ENCODE measurements around the gene SYNPO2. TPM values are rescaled to one million over a fixed set of nuclear protein-coding genes. Genes with fewer than 3 reads are reported as not detected.
A peak's percentile ranks its signal among the peaks of the same experiment; 100 is the strongest.

The SYNPO2 gene
- total RNA-seq, 1 experiment from 2014 or later: 0.28 TPM

GRCh38 chr4:118842055-118842454, 46.6 kb upstream of the SYNPO2 start:
- DNase-seq (ENCODE audit: low read depth, low spot score) (no peak), ATAC-seq (peak; percentile 48)
- ChIA-PET POLR2A (no interaction called here), CTCF (no interaction called here)
- H3K27ac ChIP-seq (ENCODE audit: low read length): no peak overlapping the region
- no peak overlapping the region for H3K4me3 ChIP-seq (ENCODE audit: low read depth in 2 of 2, low read length in 2 of 2)
- intact Hi-C loops (cut with micrococcal nuclease; ENCODE audit: unreplicated experiment) (no loop called here), in situ Hi-C loops (cut with HindIII; ENCODE audit: low pct_unique_long_range_greater_than_20kb, low sequenced_read_pairs) (no loop called here)
- no peaks in the 10 kb centered on the region for H3K36me3 ChIP-seq (ENCODE audit: control insufficient read depth, insufficient read depth, low read length)
- no TSS peak for BruUV-seq (replicated peaks)
- H3K27me3 ChIP-seq (ENCODE audit: control insufficient read depth, insufficient read depth, low read length): no peaks in the 10 kb centered on the region
- no peak for TF ChIP-seq SIN3A (IDR thresholded peaks at IDR 0.05; ENCODE audit: borderline replicate concordance, insufficient read depth, low read depth, low read length)
- TF ChIP-seq POLR2AphosphoS5 (IDR thresholded peaks at IDR 0.05; ENCODE audit: low read depth, low read length): no peak
- TF ChIP-seq TCF7L2 (IDR thresholded peaks at IDR 0.05; ENCODE audit: low read depth, low read length): no peak
- TF ChIP-seq CTCF (IDR thresholded peaks at IDR 0.05): no peak
- TF ChIP-seq REST (IDR thresholded peaks at IDR 0.05; ENCODE audit: insufficient read depth in 1 of 2, low read depth in 2 of 2, low read length in 1 of 2): no peak
- H3K9me3 ChIP-seq (ENCODE audit: control insufficient read depth, insufficient read depth, low read depth, low read length): no peaks in the 10 kb centered on the region
- no peaks in the 10 kb centered on the region for H3K4me1 ChIP-seq (ENCODE audit: control insufficient read depth, insufficient read depth, low read length)

GRCh38 chr4:118843237-118843636, 45.4 kb upstream of the SYNPO2 start:
- TF ChIP-seq CTCF (IDR thresholded peaks at IDR 0.05): no peak
- TF ChIP-seq REST (IDR thresholded peaks at IDR 0.05; ENCODE audit: insufficient read depth in 1 of 2, low read depth in 2 of 2, low read length in 1 of 2): no peak
- TF ChIP-seq POLR2AphosphoS5 (IDR thresholded peaks at IDR 0.05; ENCODE audit: low read depth, low read length): no peak
- no peak for TF ChIP-seq TCF7L2 (IDR thresholded peaks at IDR 0.05; ENCODE audit: low read depth, low read length)
- Histone ChIP-seq H3K27me3 (ENCODE audit: control insufficient read depth, insufficient read depth, low read length) (no peaks in the 10 kb centered on the region), H3K4me1 (ENCODE audit: control insufficient read depth, insufficient read depth, low read length) (no peaks in the 10 kb centered on the region), H3K9me3 (ENCODE audit: control insufficient read depth, insufficient read depth, low read depth, low read length) (no peaks in the 10 kb centered on the region), H3K4me3 (ENCODE audit: low read depth in 2 of 2, low read length in 2 of 2) (no peak overlapping the region), H3K27ac (ENCODE audit: low read length) (no peak overlapping the region), H3K36me3 (ENCODE audit: control insufficient read depth, insufficient read depth, low read length) (no peaks in the 10 kb centered on the region)
- DNase-seq (ENCODE audit: low read depth, low spot score): no peak
- POLR2A ChIA-PET: no interaction called here
- in situ Hi-C loops (cut with HindIII; ENCODE audit: low pct_unique_long_range_greater_than_20kb, low sequenced_read_pairs) (no loop called here), intact Hi-C loops (cut with micrococcal nuclease; ENCODE audit: unreplicated experiment) (no loop called here)
- BruUV-seq (replicated peaks): no TSS peak
- ATAC-seq: no peak
- CTCF ChIA-PET: no interaction called here
